Chondrocyte (in vitro differentiated cells): Measurements from ENCODE around the gene LRRTM4. TPM values are rescaled to one million over a fixed set of nuclear protein-coding genes. Genes with fewer than 3 reads are reported as not detected.

Experiments
- DNase-seq: peaks from one replicate; pipeline ENCODE4 v3.0.0; 2021; ENCODE audit warnings: mixed read lengths, low spot score
- H3K27ac Mint-ChIP-seq: one replicate; pipeline ENCODE4 v1.8.0; 2021; ENCODE audit warnings: mild to moderate bottlenecking, moderate library complexity, mixed read lengths; ENCODE audit not compliant: unreplicated experiment
- H3K27me3 Mint-ChIP-seq: 2 replicates; pipeline ENCODE4 v1.8.0; 2021; ENCODE audit warnings: low read depth, mixed read lengths
- H3K36me3 Mint-ChIP-seq: 2 replicates; pipeline ENCODE4 v1.8.0; 2021; ENCODE audit warnings: low read depth, mixed read lengths
- H3K4me1 Mint-ChIP-seq: 2 replicates; pipeline ENCODE4 v1.8.0; 2021; ENCODE audit warnings: low read depth, mild to moderate bottlenecking, mixed read lengths
- H3K4me3 Mint-ChIP-seq: one replicate; pipeline ENCODE4 v1.8.0; 2021; ENCODE audit warnings: mild to moderate bottlenecking, moderate library complexity, mixed read lengths; ENCODE audit not compliant: unreplicated experiment
- H3K9me3 Mint-ChIP-seq: 2 replicates; pipeline ENCODE4 v1.8.0; 2021; ENCODE audit warnings: low read depth, mixed read lengths
- long read RNA-seq: library from polyadenylated mRNA; stranded (forward); transcript quantifications from one replicate; pipeline ENCODE4 v2.0.0, GENCODE V29; 2021
- total RNA-seq: library from RNA; stranded (reverse); gene quantifications from 3 replicates; pipeline ENCODE4 v1.2.1, GENCODE V29; 2021
- TF ChIP-seq, protein P1 (sequence below): fragments of 200-600 bp; sonication (generic); IDR thresholded peaks from 2 replicates; pipeline ENCODE4 v1.5.0; 2021; ENCODE audit warnings: antibody characterized with exemption, mild to moderate bottlenecking, moderate library complexity

Gene LRRTM4
- total RNA-seq, result not detected in 3 replicates
- long read RNA-seq, result 0 reads

DNA sequence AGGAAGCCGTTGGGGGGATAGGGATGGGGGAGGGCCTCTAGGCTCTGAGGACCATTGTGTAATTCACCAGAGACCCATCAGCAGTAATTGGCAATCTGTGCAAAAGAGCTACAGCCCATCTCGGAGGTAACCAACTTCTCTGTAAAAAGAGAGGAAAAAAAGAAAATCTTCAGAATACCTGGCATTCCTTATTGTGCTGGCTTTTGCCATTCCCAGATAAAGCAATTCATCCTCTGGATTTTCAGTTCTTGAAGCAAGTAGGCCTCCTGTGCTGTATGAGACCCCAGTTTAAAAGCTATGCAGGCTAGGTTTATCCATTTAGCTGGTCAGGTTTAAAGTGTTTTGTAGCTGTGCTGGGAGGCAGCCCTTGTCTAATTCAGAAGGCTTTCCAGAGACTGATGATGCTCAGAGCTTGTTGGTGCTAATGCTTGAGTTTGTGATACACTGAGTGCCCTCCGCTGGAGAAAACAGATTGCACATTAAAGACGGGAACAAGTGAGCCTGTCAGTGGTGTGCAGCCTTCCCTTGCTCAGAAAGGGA is at the start of gene LRRTM4:
TSS of gene LRRTM4 (minus strand) at position 446 of the 540 bp plus-strand sequence.
- Mint-ChIP-seq H3K4me3 (no peak within 1 kb of the TSS), H3K36me3 (no peaks in the 10 kb centered on the region), H3K27me3 (peaks cover 18% of the 10 kb centered on the region), H3K27ac (no peak within 1 kb of the TSS), H3K4me1 (no peaks in the 10 kb centered on the region), H3K9me3 (no peaks in the 10 kb centered on the region)
- TF ChIP-seq, protein P1, sequence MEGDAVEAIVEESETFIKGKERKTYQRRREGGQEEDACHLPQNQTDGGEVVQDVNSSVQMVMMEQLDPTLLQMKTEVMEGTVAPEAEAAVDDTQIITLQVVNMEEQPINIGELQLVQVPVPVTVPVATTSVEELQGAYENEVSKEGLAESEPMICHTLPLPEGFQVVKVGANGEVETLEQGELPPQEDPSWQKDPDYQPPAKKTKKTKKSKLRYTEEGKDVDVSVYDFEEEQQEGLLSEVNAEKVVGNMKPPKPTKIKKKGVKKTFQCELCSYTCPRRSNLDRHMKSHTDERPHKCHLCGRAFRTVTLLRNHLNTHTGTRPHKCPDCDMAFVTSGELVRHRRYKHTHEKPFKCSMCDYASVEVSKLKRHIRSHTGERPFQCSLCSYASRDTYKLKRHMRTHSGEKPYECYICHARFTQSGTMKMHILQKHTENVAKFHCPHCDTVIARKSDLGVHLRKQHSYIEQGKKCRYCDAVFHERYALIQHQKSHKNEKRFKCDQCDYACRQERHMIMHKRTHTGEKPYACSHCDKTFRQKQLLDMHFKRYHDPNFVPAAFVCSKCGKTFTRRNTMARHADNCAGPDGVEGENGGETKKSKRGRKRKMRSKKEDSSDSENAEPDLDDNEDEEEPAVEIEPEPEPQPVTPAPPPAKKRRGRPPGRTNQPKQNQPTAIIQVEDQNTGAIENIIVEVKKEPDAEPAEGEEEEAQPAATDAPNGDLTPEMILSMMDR, result no peak
- no peak for DNase-seq

DNA sequence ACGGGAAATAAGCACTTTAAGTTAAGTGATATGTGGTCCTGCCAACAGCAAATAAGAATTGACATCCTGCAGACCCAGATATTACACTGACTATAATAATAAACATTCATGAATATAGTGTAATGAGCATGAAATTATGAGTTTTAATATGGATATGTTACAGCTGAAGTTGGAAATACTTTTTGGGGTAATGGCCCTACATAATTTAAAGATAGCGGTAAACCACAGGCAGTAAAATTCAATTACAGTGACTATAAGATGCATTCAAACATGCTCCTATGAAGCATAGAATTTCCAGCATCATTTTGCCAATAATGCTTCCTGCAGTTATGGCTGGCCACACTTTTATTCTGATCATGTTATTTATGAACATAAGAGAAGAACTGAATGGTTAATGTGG is 49.4 kb upstream of the LRRTM4 start:
- H3K27me3 Mint-ChIP-seq, result no peaks in the 10 kb centered on the region
- H3K9me3 Mint-ChIP-seq, result peaks cover 3% of the 10 kb centered on the region
- H3K4me3 Mint-ChIP-seq, result no peak overlapping the region
- H3K4me1 Mint-ChIP-seq, result no peaks in the 10 kb centered on the region
- TF ChIP-seq, protein P1, result no peak
- no peak for DNase-seq
- no peak overlapping the region for H3K27ac Mint-ChIP-seq
- H3K36me3 Mint-ChIP-seq, result no peaks in the 10 kb centered on the region

DNA sequence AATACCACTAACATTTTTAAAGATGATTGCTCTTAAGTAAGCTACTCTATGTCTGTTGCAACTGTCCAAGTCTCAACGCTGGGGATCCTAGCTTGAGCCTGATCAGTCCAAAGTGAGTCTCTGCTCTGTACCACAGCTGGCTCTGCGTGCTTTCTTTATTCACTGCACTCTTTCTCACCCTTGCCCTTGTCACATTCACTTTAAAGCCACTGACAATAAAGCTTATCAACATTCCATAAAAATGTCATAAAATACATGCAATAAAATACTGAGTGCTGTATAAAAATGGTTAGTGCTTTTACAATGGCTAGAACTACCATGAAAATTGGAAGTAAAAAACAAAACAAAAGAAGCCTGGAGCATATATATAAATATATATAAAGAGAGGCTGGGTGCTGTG is 45.5 kb upstream of the LRRTM4 start:
- peaks cover 3% of the 10 kb centered on the region for H3K27me3 Mint-ChIP-seq
- no peaks in the 10 kb centered on the region for H3K9me3 Mint-ChIP-seq
- no peak overlapping the region for H3K4me3 Mint-ChIP-seq
- no peaks in the 10 kb centered on the region for H3K4me1 Mint-ChIP-seq
- no peak overlapping the region for H3K27ac Mint-ChIP-seq
- TF ChIP-seq, protein P1, result no peak
- no peaks in the 10 kb centered on the region for H3K36me3 Mint-ChIP-seq
- DNase-seq, result no peak

DNA sequence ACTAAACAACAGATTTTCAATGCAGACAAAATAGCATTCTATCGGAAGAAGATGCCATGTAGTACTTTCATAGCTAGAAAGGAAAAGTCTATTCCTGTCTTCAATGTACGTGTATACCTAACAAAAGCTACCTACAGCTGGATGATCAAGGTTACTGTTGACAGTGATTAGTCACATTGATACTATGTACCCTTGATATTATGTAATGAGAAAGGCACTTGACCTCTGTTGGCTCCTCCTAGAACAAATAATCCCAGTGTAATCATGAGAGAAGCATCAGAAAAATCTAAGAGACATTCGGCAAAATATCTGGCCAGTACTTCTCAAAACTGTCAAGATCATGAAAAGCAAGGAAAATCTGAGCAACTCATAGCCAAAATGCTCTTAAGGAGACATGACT is 44.4 kb upstream of the LRRTM4 start:
- H3K4me3 Mint-ChIP-seq, result no peak overlapping the region
- TF ChIP-seq, protein P1, result no peak
- no peaks in the 10 kb centered on the region for H3K36me3 Mint-ChIP-seq
- H3K27ac Mint-ChIP-seq, result no peak overlapping the region
- DNase-seq, result no peak
- H3K9me3 Mint-ChIP-seq, result no peaks in the 10 kb centered on the region
- no peaks in the 10 kb centered on the region for H3K4me1 Mint-ChIP-seq
- peaks cover 3% of the 10 kb centered on the region for H3K27me3 Mint-ChIP-seq

DNA sequence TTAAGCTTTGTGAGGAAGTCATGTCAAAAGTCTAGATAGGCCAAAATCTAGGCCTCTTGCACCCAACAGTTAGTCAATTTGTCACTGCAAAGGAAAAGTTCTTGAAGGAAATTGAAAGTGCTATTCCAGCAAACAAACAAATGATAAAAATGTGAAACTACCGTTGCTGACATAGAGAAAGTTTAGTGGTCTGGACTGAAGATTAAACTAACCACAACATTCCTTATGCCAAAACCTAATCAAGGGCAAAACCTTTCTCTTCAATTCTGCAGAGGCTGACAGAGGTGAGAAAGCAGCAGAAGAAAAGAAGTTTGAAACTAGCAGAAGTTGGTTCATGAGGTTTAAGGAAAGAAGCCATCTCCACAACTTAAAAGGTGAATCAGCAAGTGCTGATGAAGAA is 44.0 kb upstream of the LRRTM4 start:
- no peak overlapping the region for H3K27ac Mint-ChIP-seq
- no peaks in the 10 kb centered on the region for H3K36me3 Mint-ChIP-seq
- peaks cover 3% of the 10 kb centered on the region for H3K27me3 Mint-ChIP-seq
- no peak for DNase-seq
- H3K4me1 Mint-ChIP-seq, result no peaks in the 10 kb centered on the region
- H3K4me3 Mint-ChIP-seq, result no peak overlapping the region
- TF ChIP-seq, protein P1, result no peak
- H3K9me3 Mint-ChIP-seq, result no peaks in the 10 kb centered on the region
